HEK293 (cell line): Measurements from ENCODE around the gene ATP1A3.

Source experiments
- BCL11B ChIP-seq: fragments of 450-650 bp; formaldehyde crosslinking; IDR thresholded peaks from 2 replicates; pipeline ENCODE4 v1.5.1; 2016; ENCODE audit warnings: low read depth, missing biosample characterization, missing genetic modification characterization
- PATZ1 ChIP-seq: fragments of 450-650 bp; formaldehyde crosslinking; IDR thresholded peaks from 2 replicates; pipeline ENCODE4 v1.5.1; 2016; ENCODE audit warnings: missing biosample characterization, missing genetic modification characterization
- PBX3 ChIP-seq: sonication (generic); formaldehyde crosslinking; IDR thresholded peaks from 2 replicates; pipeline ENCODE4 v1.8.1; 2022; ENCODE audit warnings: mild to moderate bottlenecking, moderate library complexity, missing genetic modification reagents
- ZNF521 ChIP-seq: fragments of 450-650 bp; formaldehyde crosslinking; IDR thresholded peaks from 2 replicates; pipeline ENCODE4 v1.5.1; 2017; ENCODE audit warnings: missing biosample characterization, mild to moderate bottlenecking, missing genetic modification characterization
- ZNF626 ChIP-seq: fragments of 450-650 bp; sonication (Bioruptor Pico); formaldehyde crosslinking; IDR thresholded peaks from 2 replicates; pipeline ENCODE4 v1.5.1; 2018; ENCODE audit warnings: missing biosample characterization, missing genetic modification characterization, inconsistent platforms
- TF ChIP-seq, protein P1 (sequence below): fragments of 450-650 bp; formaldehyde crosslinking; IDR thresholded peaks from 2 replicates; pipeline ENCODE4 v1.5.1; 2016; ENCODE audit warnings: missing biosample characterization, missing genetic modification characterization

GRCh38 chr19:41978470-41978869, 15.6 kb downstream of the ATP1A3 start:
- TF ChIP-seq, protein P1, sequence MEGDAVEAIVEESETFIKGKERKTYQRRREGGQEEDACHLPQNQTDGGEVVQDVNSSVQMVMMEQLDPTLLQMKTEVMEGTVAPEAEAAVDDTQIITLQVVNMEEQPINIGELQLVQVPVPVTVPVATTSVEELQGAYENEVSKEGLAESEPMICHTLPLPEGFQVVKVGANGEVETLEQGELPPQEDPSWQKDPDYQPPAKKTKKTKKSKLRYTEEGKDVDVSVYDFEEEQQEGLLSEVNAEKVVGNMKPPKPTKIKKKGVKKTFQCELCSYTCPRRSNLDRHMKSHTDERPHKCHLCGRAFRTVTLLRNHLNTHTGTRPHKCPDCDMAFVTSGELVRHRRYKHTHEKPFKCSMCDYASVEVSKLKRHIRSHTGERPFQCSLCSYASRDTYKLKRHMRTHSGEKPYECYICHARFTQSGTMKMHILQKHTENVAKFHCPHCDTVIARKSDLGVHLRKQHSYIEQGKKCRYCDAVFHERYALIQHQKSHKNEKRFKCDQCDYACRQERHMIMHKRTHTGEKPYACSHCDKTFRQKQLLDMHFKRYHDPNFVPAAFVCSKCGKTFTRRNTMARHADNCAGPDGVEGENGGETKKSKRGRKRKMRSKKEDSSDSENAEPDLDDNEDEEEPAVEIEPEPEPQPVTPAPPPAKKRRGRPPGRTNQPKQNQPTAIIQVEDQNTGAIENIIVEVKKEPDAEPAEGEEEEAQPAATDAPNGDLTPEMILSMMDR (tag by site-specific recombination): no peak
- TF ChIP-seq BCL11B (tag by site-specific recombination) (no peak), PBX3 (CRISPR knock-in tag) (no peak), ZNF521 (tag by site-specific recombination) (no peak), PATZ1 (tag by site-specific recombination) (no peak), ZNF626 (tag by site-specific recombination) (no peak)
